ENCODE results near the gene SKAP2. TPM values are rescaled to one million over a fixed set of nuclear protein-coding genes. Genes with fewer than 3 reads are reported as not detected.

The SKAP2 gene
- total and polyA plus RNA-seq, 2 donors (not counting 3 experiments of a cell fraction or from before 2014, with no cell fraction given), result 4.0 to 27.6 TPM

DNA sequence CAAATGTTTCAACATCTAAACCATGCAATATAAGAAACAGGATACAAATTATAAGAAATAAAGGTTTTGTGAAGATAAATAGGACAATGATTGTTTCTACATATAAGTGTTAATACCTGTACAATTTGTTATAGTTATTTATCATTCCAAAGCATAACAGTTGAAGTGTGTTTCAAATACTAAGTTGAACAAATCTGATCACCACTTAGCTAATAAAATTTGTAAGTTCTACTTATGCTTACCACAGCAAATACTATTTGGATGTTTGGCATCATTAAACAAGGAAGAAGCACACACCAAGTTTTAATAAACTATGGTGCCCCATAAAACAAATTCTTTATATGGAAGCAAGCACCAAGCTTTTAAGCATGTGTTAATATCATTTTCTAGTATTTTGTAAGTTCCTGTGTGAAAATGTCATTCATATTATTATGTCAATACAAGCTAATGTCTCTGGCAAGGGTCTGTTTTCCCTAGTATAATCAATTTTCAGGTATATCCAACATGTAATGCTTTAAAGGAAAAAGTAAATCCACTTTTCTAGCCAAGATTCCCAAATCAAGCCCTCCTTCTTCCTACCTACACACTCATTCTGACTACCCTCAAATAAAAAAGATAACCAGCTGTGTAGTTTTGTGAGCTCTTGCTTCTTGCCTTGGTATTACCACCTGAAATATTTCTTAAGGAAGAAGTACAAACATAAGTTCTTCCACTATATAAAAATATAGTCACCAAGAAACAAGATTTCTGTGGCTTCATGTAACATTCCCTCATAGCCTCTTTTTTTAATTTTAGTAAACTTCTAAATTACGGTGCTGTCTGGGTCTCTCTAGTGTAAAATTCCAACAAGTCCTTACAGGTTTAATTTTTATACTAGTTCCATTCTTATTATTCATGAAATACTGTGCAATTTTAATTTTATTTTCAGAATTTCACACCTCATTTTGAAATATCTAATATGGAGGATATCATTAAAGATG lies 9.2 kb downstream of the SKAP2 start:
- DNase-seq (ENCODE audit: low read depth, low spot score) (peak; percentile 63), FAIRE-seq (no peak)
- Histone ChIP-seq H3K9ac (replicated peaks; ENCODE audit: extremely low read depth, insufficient read depth, low read length) (peak overlapping the region; percentile 79), H2AFZ (ENCODE audit: low read depth, low read length) (no peak overlapping the region), H3K27me3 (ENCODE audit: control insufficient read depth in 2 of 2, insufficient read depth in 2 of 2, low read length in 2 of 2) (no peaks in the 10 kb centered on the region), H3K36me3 (ENCODE audit: control insufficient read depth in 2 of 2, extremely low read depth in 1 of 2, insufficient read depth in 2 of 2, low read length in 2 of 2) (no peaks in the 10 kb centered on the region), H3K27ac (ENCODE audit: insufficient read depth, low read depth, low read length) (no peak overlapping the region), H3K79me2 (ENCODE audit: control insufficient read depth, insufficient read depth, low read length) (peaks cover 31% of the 10 kb centered on the region), H3K9me1 (replicated peaks; ENCODE audit: control insufficient read depth, extremely low read depth, insufficient read depth, low read length) (no peaks in the 10 kb centered on the region), H4K20me1 (replicated peaks; ENCODE audit: control insufficient read depth, extremely low read depth, insufficient read depth, low read length) (no peaks in the 10 kb centered on the region), H3K9me3 (replicated peaks; ENCODE audit: control insufficient read depth, insufficient read depth, low read length) (no peaks in the 10 kb centered on the region), H3K4me2 (ENCODE audit: insufficient read depth, low read length) (peak overlapping the region; percentile 92), H3K4me1 (ENCODE audit: control insufficient read depth, extremely low read depth, insufficient read depth, low read length) (peaks cover 34% of the 10 kb centered on the region), H3K4me3 (replicated peaks in 1 of 3; ENCODE audit: insufficient read depth in 1 of 3, low read depth in 1 of 3, low read length in 3 of 3) (no peak overlapping the region)
- dilution Hi-C loops (cut with MboI; ENCODE audit: extremely low pct_ligation_motif_present, low sequenced_read_pairs) (loop anchor here (10.0 kb wide), 2 partner anchors 310 to 480 kb away; partner anchors contain the start of gene HOXA9), intact Hi-C loops (cut with micrococcal nuclease) (loop anchor here (10.0 kb wide), 1 partner anchor 960 kb away; no protein-coding TSS in a partner anchor)
- ChIA-PET POLR2A (interaction anchor here (1.3 kb wide), 1 partner anchor 9 kb away, joined by 4 read pairs; the partner anchor contains the start of gene SKAP2), CTCF (interaction anchor here (0.7 to 7.8 kb wide), 17 partner anchors 9 to 306 kb away, joined by 3 to 124 read pairs (median 5); partner anchors contain the start of genes HOXA1, HOXA4, HOXA5 and SKAP2)
- TF ChIP-seq MAX (IDR thresholded peaks at IDR 0.05; ENCODE audit: insufficient read depth, insufficient read length) (no peak), JUN (IDR thresholded peaks at IDR 0.05; ENCODE audit: borderline replicate concordance, insufficient read depth, insufficient read length, low read depth) (no peak), CTCF (IDR thresholded peaks at IDR 0.05; ENCODE audit: extremely low read depth in 1 of 2, insufficient read depth in 1 of 2, low read depth in 1 of 2, low read length in 2 of 2) (no peak)
- no TSS peak for BruUV-seq (replicated peaks)
